Ascending aorta (tissue), 2 donors: ENCODE results near the gene MAMLD1. TPM values are rescaled to one million over a fixed set of nuclear protein-coding genes. Genes with fewer than 3 reads are reported as not detected.

ENCODE experiments used
- DNase-seq, 2 donors: peaks; one replicate each; pipeline ENCODE4 v3.0.0-alpha.2; 2019; ENCODE audit warnings: low spot score in 2 of 2
- H3K27ac ChIP-seq, 2 donors: fragments of 200-600 bp; sonication (generic); one replicate each; pipeline ENCODE4 v1.5.1; 2016 to 2017; ENCODE audit warnings: mild to moderate bottlenecking in 1 of 2
- H3K27me3 ChIP-seq: fragments of 200-600 bp; sonication (generic); one replicate; pipeline ENCODE4 v1.5.1; 2017
- H3K36me3 ChIP-seq, 2 donors: fragments of 200-600 bp; sonication (generic); one replicate each; pipeline ENCODE4 v1.5.1; 2016
- H3K4me1 ChIP-seq, 2 donors: fragments of 200-600 bp; sonication (generic); one replicate each; pipeline ENCODE4 v1.5.1; 2016 to 2017; ENCODE audit warnings: mild to moderate bottlenecking in 1 of 2
- H3K4me3 ChIP-seq, 2 donors: fragments of 200-600 bp; sonication (generic); one replicate each; pipeline ENCODE4 v1.5.1; 2016 to 2017; ENCODE audit warnings: mild to moderate bottlenecking in 1 of 2
- H3K9me3 ChIP-seq, 2 donors: fragments of 200-600 bp; sonication (generic); one replicate each; pipeline ENCODE4 v1.5.1; 2016
- intact Hi-C: fragments of 100-400 bp; cut with DNase I; formaldehyde crosslinking; loops from one replicate; pipeline ENCODE4 v1.15.1; 2023
- total RNA-seq: library from RNA; depleted of rRNA; stranded (reverse); fragments of >200 nt; gene quantifications from one replicate; pipeline ENCODE4 v1.1.0, GENCODE V29; 2016
- TF ChIP-seq, protein P1 (sequence below), 3 experiments: fragments of 200-600 bp in 2 of 3; fragments of 450-650 bp in 1 of 3; sonication (generic) in 2 of 3; IDR thresholded peaks; one replicate each; pipeline ENCODE4 v1.5.1; 2016 to 2019; ENCODE audit warnings: antibody characterized with exemption in 3 of 3, mild to moderate bottlenecking in 1 of 3, moderate library complexity in 1 of 3

The MAMLD1 gene
- total RNA-seq, 1 donor from 2014 or later: 15.4 TPM

DNA sequence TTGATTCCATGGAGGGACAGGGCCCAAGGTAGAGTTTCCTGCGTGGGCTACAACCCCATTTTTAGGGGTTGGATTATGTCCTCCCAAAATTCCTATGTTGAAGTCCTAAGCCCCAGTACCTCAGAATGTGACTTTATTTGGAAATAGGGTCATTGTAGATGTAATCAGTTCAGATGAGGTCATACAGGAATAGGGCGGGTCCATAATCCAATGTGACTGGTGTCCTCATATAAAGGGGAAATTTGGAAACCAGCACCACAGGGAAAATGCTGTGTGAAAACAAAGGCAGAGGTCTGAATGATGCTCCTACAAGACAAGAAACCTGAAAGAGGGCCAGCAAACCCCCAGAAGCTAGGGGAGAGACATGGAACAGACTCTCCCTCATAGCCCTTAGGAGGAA lies 31.1 kb upstream of the MAMLD1 start:
- no peak for DNase-seq
- Histone ChIP-seq H3K9me3 (no peaks in the 10 kb centered on the region), H3K27ac (no peak overlapping the region), H3K4me3 (no peak overlapping the region), H3K36me3 (no peaks in the 10 kb centered on the region), H3K27me3 (no peaks in the 10 kb centered on the region), H3K4me1 (no peaks in the 10 kb centered on the region)
- intact Hi-C loops: no loop called here
- TF ChIP-seq, protein P1, sequence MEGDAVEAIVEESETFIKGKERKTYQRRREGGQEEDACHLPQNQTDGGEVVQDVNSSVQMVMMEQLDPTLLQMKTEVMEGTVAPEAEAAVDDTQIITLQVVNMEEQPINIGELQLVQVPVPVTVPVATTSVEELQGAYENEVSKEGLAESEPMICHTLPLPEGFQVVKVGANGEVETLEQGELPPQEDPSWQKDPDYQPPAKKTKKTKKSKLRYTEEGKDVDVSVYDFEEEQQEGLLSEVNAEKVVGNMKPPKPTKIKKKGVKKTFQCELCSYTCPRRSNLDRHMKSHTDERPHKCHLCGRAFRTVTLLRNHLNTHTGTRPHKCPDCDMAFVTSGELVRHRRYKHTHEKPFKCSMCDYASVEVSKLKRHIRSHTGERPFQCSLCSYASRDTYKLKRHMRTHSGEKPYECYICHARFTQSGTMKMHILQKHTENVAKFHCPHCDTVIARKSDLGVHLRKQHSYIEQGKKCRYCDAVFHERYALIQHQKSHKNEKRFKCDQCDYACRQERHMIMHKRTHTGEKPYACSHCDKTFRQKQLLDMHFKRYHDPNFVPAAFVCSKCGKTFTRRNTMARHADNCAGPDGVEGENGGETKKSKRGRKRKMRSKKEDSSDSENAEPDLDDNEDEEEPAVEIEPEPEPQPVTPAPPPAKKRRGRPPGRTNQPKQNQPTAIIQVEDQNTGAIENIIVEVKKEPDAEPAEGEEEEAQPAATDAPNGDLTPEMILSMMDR (IDR thresholded peaks at IDR 0.05): no peak

DNA sequence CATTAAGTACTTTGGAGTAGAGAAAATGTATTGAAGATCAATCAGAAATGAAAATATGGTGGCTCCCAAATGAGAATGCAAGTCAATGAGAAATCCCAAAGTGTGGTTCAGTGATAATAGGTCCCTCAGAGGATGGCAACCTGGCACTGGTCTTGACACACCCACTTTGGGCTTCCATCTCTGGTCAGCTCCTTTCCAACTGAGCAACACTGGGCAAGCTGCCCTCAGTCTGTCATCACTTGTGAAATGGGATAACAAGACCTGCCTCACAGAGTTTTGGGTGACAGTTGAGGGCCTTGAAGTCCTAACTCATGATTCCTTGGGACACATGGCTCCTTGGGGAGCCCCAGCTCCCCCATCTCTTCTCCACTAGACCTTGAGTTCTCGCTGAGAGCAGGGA lies 29.0 kb upstream of the MAMLD1 start:
- no peaks in the 10 kb centered on the region for H3K4me1 ChIP-seq
- intact Hi-C loops: no loop called here
- H3K27ac ChIP-seq: no peak overlapping the region
- TF ChIP-seq, protein P1 (IDR thresholded peaks at IDR 0.05): no peak
- no peaks in the 10 kb centered on the region for H3K36me3 ChIP-seq
- DNase-seq: no peak
- H3K9me3 ChIP-seq: no peaks in the 10 kb centered on the region
- H3K27me3 ChIP-seq: no peaks in the 10 kb centered on the region
- H3K4me3 ChIP-seq: no peak overlapping the region

DNA sequence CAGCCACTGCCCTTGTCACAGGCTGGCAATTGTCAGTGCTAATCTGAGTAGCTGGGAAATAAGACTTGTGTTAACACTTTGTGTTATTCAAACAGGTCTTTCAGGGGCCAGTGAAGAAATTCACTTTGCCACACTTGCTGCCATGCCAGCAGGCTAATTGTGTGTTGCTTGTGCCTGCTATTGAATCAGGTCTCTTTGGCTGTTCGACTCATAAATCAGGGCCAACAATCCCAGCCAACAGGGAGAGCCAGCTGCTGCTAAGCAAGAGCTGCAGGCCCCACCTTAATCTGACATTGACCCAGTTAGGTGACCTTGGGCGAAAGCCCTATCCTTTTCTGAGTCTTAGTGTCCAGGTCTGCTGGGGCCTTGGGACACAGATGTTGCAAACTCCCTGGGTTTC lies 28.1 kb upstream of the MAMLD1 start:
- TF ChIP-seq, protein P1 (IDR thresholded peaks at IDR 0.05): no peak
- intact Hi-C loops: no loop called here

DNA sequence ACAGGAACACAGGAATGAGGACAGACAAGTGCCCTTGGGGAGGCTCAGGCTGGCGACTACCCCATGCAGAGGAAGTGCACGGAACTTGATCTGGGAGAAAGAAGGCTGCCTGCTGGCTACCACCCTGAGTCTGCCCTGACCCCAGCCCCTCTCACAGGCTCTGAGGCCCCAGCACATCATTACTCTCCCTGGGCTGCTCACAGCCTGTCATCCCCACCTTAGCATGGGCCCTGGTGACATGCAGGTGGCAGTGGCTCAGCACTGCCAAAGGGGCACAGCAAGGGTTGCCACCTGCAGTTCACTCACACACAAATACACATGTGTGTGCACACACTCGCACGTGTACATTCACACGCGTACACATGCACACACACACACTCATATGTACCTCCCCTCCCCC lies 26.1 kb upstream of the MAMLD1 start:
- H3K4me3 ChIP-seq: no peak overlapping the region
- intact Hi-C loops: no loop called here
- no peak for DNase-seq
- no peaks in the 10 kb centered on the region for H3K36me3 ChIP-seq
- H3K9me3 ChIP-seq: no peaks in the 10 kb centered on the region
- TF ChIP-seq, protein P1 (IDR thresholded peaks at IDR 0.05): no peak
- H3K27me3 ChIP-seq: no peaks in the 10 kb centered on the region
- no peak overlapping the region for H3K27ac ChIP-seq
- H3K4me1 ChIP-seq: no peaks in the 10 kb centered on the region

More for the DNA sequence above, 28.1 kb upstream of the MAMLD1 start:
- Histone ChIP-seq H3K27ac (no peak overlapping the region), H3K36me3 (no peaks in the 10 kb centered on the region), H3K27me3 (no peaks in the 10 kb centered on the region), H3K4me3 (no peak overlapping the region), H3K4me1 (no peaks in the 10 kb centered on the region), H3K9me3 (no peaks in the 10 kb centered on the region)
- no peak for DNase-seq

DNA sequence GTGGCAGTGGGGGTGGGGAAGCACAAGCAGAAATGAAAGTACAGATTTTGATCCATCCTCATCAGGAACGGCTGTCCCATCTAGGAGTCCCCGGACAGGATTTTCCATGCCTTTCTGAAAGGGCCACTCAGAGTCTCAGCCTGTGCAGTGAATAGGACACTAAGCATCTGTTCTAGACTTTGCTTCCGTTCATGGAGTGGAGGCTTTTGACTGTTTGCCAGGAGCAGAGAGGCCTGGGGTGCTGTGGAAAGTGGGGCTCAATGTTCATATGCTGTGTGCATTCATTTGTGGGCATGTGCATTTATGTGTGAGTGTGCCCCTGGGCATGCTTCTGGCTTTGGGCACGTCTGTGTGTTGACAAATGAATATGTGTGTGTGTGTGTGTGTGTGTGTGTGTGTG lies 25.6 kb upstream of the MAMLD1 start:
- Histone ChIP-seq H3K9me3 (no peaks in the 10 kb centered on the region), H3K4me1 (no peaks in the 10 kb centered on the region), H3K36me3 (no peaks in the 10 kb centered on the region), H3K27ac (no peak overlapping the region), H3K4me3 (no peak overlapping the region), H3K27me3 (no peaks in the 10 kb centered on the region)
- no peak for DNase-seq
- intact Hi-C loops: no loop called here
- TF ChIP-seq, protein P1 (IDR thresholded peaks at IDR 0.05): no peak

DNA sequence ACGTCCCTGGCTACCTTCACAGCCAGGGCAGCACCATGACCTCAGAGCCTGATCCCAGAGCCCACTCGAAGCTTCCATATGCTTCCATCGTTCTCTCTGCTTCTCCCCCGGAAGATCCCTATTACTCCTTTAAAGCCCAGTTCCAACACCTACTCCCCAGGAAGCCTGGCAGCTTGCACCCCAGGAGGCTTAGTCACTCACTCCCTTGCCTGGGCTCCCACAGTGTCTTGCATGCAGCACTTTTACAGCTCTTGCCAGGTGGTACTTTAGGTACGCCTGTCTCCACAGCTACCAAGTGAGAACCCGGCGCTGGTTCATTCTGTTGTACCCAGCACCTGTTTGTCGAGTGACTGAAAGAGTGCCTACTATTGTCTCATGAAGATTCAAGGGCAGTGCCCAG lies 24.5 kb upstream of the MAMLD1 start:
- intact Hi-C loops: no loop called here
- TF ChIP-seq, protein P1 (IDR thresholded peaks at IDR 0.05): no peak
- no peak overlapping the region for H3K27ac ChIP-seq
- H3K27me3 ChIP-seq: no peaks in the 10 kb centered on the region
- H3K36me3 ChIP-seq: no peaks in the 10 kb centered on the region
- no peaks in the 10 kb centered on the region for H3K9me3 ChIP-seq
- H3K4me3 ChIP-seq: no peak overlapping the region
- DNase-seq: no peak
- H3K4me1 ChIP-seq: no peaks in the 10 kb centered on the region
